ENCODE measurements around the gene ITGA2B. TPM values are rescaled to one million over a fixed set of nuclear protein-coding genes. Genes with fewer than 3 reads are reported as not detected.

ITGA2B gene
- total and polyA plus RNA-seq, 2 of the 8 experiments (the other 6 are each of a cell fraction or from before 2014, with no cell fraction given), result 6.9 to 12.3 TPM

DNA sequence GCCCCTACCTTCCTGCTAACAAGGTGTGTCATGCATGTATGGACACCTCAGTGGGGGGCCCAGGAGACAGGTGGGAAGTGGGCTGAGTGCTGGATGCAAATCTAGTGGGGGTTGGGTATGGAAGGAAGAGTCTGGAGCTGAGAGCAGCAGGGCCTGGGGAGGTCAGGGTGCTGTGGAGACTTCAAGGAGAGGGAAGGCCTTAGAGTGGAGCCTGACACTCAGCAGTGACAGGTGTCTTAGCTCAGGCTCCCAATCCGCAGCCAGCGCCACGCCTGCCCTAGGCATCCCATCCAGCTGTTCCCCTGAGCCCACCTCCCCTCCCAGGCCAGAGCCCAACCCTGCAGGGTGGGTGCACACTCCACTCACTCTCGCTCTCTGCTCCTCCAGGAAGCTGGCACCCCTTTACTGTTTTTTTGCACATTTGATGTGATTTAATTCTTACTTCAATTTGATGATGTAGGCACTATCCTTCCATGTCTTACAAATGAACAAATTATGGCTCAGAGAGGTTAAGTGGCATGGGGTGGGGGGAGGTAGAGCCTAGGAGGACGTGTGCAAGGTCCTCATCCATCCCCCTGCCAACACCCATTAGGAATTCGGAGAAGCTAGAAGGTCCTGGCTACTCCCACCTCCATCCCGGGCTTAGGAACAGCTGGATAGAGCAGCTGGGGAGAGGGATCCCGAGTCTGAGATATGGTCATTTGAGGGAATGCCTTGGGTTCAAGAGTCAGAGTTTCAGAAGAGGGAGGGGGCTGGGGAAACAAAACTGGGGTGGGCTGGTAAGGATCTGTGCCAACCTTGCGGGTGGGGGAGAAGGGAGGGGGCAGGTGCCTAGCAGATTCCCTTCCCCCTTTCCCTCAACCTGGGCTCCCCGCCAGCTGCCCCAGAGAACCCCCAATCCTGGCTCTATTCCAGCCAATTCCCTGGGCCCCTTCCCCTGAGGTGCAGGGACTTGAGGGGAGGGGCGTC is 27.9 kb downstream of the ITGA2B start:
- H2BK15ac ChIP-seq (ENCODE audit: low read length), result peak overlapping the region; percentile 18; the same call in 1 of the 2 replicates
- H3K23me2 ChIP-seq (ENCODE audit: low read depth, low read length), result peaks cover 2% of the 10 kb centered on the region; the same call in 1 of the 2 replicates
- H4K91ac ChIP-seq (replicated peaks; ENCODE audit: insufficient read length, low read length), result no peak overlapping the region
- H4K5ac ChIP-seq (ENCODE audit: insufficient read length, low read depth, low read length), result no peak overlapping the region
- no peak overlapping the region for H3K56ac ChIP-seq (replicated peaks; ENCODE audit: insufficient read length, low read depth, low read length)
- no peak overlapping the region; the same call in 1 of the 2 replicates for H3K18ac ChIP-seq (ENCODE audit: extremely low read depth, low read length)
- no peak overlapping the region for H2BK120ac ChIP-seq (replicated peaks; ENCODE audit: low read depth, low read length)
- no peak for TF ChIP-seq SAP30 (IDR thresholded peaks at IDR 0.05; ENCODE audit: insufficient read depth, insufficient replicate concordance, low read length)
- TF ChIP-seq SP1 (IDR thresholded peaks at IDR 0.05; ENCODE audit: low read depth, low read length), result no peak
- no peak for TF ChIP-seq TCF12 (IDR thresholded peaks at IDR 0.05; ENCODE audit: low read depth, low read length)
- no peak for TF ChIP-seq RNF2 (IDR thresholded peaks at IDR 0.05; ENCODE audit: borderline replicate concordance, low read depth, low read length, missing control alignments, poor library complexity, severe bottlenecking)
- TF ChIP-seq POLR2A (IDR thresholded peaks at IDR 0.05; ENCODE audit: control extremely low read depth in 1 of 2, low read depth in 2 of 2, low read length in 2 of 2), result no peak
- TF ChIP-seq, protein P1, sequence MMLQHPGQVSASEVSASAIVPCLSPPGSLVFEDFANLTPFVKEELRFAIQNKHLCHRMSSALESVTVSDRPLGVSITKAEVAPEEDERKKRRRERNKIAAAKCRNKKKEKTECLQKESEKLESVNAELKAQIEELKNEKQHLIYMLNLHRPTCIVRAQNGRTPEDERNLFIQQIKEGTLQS (IDR thresholded peaks at IDR 0.05; ENCODE audit: insufficient read depth, low read depth, low read length), result no peak
- TF ChIP-seq TAF1 (IDR thresholded peaks at IDR 0.05; ENCODE audit: low read depth, low read length), result no peak
- H2AFZ ChIP-seq (ENCODE audit: low read length), result no peak overlapping the region
- no peak for DNase-seq (ENCODE audit: low read depth in 1 of 2, low spot score in 2 of 2)
- H3K9me3 ChIP-seq (ENCODE audit: insufficient read depth in 2 of 2, low read depth in 1 of 2, low read length in 1 of 2), result no peaks in the 10 kb centered on the region
- H3K27ac ChIP-seq (ENCODE audit: low read depth, low read length), result no peak overlapping the region
- peaks cover 9 to 23% (median 18%) of the 10 kb centered on the region in 4 experiments for H3K4me1 ChIP-seq (replicated peaks in 1 of 4; ENCODE audit: control insufficient read depth in 3 of 4, insufficient read depth in 4 of 4, low read length in 3 of 4)
- H3K9ac ChIP-seq (replicated peaks in 1 of 4; ENCODE audit: extremely low read depth in 1 of 4, low read depth in 3 of 4, low read length in 3 of 4), result no peak overlapping the region
- H3K27me3 ChIP-seq (replicated peaks in 1 of 4; ENCODE audit: control insufficient read depth in 3 of 4, extremely low read depth in 1 of 4, insufficient read depth in 3 of 4, low read length in 3 of 4), result no peaks in the 10 kb centered on the region
- H2AK5ac ChIP-seq (ENCODE audit: low read depth, low read length), result no peak overlapping the region
- WGBS, 2 experiments (ENCODE audit: extremely low coverage in 1 of 2, insufficient coverage in 1 of 2, insufficient read length in 1 of 2, insufficient replicate concordance in 2 of 2, low coverage in 1 of 2, low lambda C conversion rate in 2 of 2, missing lambda C conversion rate in 1 of 2), result 55% methylated on average over 9 of the region's 11 CpGs; no CpG with 5 or more reads in 1 of the 2 experiments
- H3K4me3 ChIP-seq (ENCODE audit: extremely low read depth in 1 of 4, insufficient read depth in 2 of 4, low read depth in 3 of 4, low read length in 4 of 4), result peak overlapping the region in 3 of 4 experiments; percentile 3 to 100 (median 15); a peak in 5 of 8 replicates
- no peak overlapping the region for H3K23ac ChIP-seq (ENCODE audit: insufficient read length)
- peak overlapping the region; percentile 38; the same call in 1 of the 2 replicates for H2BK5ac ChIP-seq (ENCODE audit: low read depth, low read length)
- H3K36me3 ChIP-seq (ENCODE audit: control insufficient read depth in 2 of 4, insufficient read depth in 4 of 4, low read length in 3 of 4), result peaks cover 0 to 6% (median 1%) of the 10 kb centered on the region in 4 experiments; a peak in 1 of 8 replicates
- peak overlapping the region; percentile 52 to 79 for H3K4me2 ChIP-seq (ENCODE audit: insufficient read depth in 1 of 2, low read depth in 2 of 2, low read length in 2 of 2)
- ChIA-PET CTCF (ENCODE audit: partially characterized antibody) (interaction anchor here (0.7 to 10.1 kb wide), 12 partner anchors 10 to 419 kb away, joined by 3 to 177 read pairs (median 4); partner anchors contain the start of gene GRN), POLR2A (ENCODE audit: partially characterized antibody) (interaction anchor here (1.1 to 3.8 kb wide), 14 partner anchors 8 to 170 kb away, joined by 3 to 15 read pairs (median 4); partner anchors contain the start of gene GPATCH8)
- H3K79me1 ChIP-seq (ENCODE audit: low read depth, low read length), result peaks cover 12% of the 10 kb centered on the region
- H3K14ac ChIP-seq (ENCODE audit: insufficient read length), result no peak overlapping the region
- no peak overlapping the region for H2BK20ac ChIP-seq (ENCODE audit: low read length)
- no peak overlapping the region for H3K4ac ChIP-seq (replicated peaks; ENCODE audit: insufficient read length, low read depth, low read length)
- no peak overlapping the region for H4K8ac ChIP-seq (ENCODE audit: extremely low read depth, insufficient read depth, low read length)
- FAIRE-seq, result no peak
- H3K79me2 ChIP-seq (ENCODE audit: control insufficient read depth in 1 of 2, insufficient read depth in 2 of 2, low read length in 2 of 2), result peaks cover 0 to 7% of the 10 kb centered on the region in 2 experiments; a peak in 1 of 4 replicates
- H2BK12ac ChIP-seq (ENCODE audit: low read depth, low read length), result peak overlapping the region; percentile 6; the same call in 1 of the 2 replicates
- peaks cover 3 to 23% of the 10 kb centered on the region in 2 experiments for H4K20me1 ChIP-seq (replicated peaks in 1 of 2; ENCODE audit: control insufficient read depth in 1 of 2, insufficient read depth in 2 of 2, low read length in 2 of 2)
